Testis (tissue), 2 donors: Measurements from ENCODE around the gene FAM200A.

Experiments
- CTCF ChIP-seq, 3 experiments: fragments of 450-650 bp in 2 of 3; fragments of 200-600 bp in 1 of 3; sonication (generic) in 1 of 3; IDR thresholded peaks; one replicate each; pipeline ENCODE4 v1.5.1; 2016 to 2019; ENCODE audit warnings: antibody characterized with exemption in 3 of 3, mild to moderate bottlenecking in 2 of 3, moderate library complexity in 1 of 3
- POLR2A ChIP-seq: fragments of 450-650 bp; IDR thresholded peaks from one replicate; pipeline ENCODE4 v1.6.1; 2017; ENCODE audit warnings: antibody characterized with exemption, mild to moderate bottlenecking, moderate library complexity

- TF ChIP-seq CTCF (IDR thresholded peaks at IDR 0.05) (no peak), POLR2A (no peak)
These were observed 19.9 kb upstream of the FAM200A start for GRCh38 chr7:99571768-99572167.
